ENCODE measurements around the gene SLC35D2.
A peak's percentile ranks its signal among the peaks of the same experiment; 100 is the strongest.
"Not testable (repeated sequence)": the region's sequence is repeated elsewhere in the genome, so short reads cannot be mapped to it uniquely, and the experiment has no call there.

Gene SLC35D2

GRCh38 chr9:96400132-96400910 is 16.8 kb upstream of the SLC35D2 start:
- DNase-seq (ENCODE audit: low read depth), result no peak

GRCh38 chr9:96399325-96399633 is 15.8 kb upstream of the SLC35D2 start:
- no peak for DNase-seq (ENCODE audit: low read depth)

- DNase-seq (ENCODE audit: low read depth), result peak; percentile 8
These were observed 15.2 kb upstream of the SLC35D2 start for GRCh38 chr9:96398582-96399324.

GRCh38 chr9:96395964-96396363 is 12.5 kb upstream of the SLC35D2 start:
- no peak for DNase-seq (ENCODE audit: low read depth)

- no peak for DNase-seq (ENCODE audit: low read depth)
These were observed 11.5 kb upstream of the SLC35D2 start for GRCh38 chr9:96394832-96395496.

- DNase-seq (ENCODE audit: low read depth), result no peak
These were observed 8.8 kb upstream of the SLC35D2 start for GRCh38 chr9:96392263-96392662.

GRCh38 chr9:96391021-96391765 is 7.7 kb upstream of the SLC35D2 start:
- peak; percentile 37 for DNase-seq (ENCODE audit: low read depth)

- DNase-seq (ENCODE audit: low read depth), result no peak
These were observed 4.6 kb upstream of the SLC35D2 start for GRCh38 chr9:96388144-96388543.

GRCh38 chr9:96386157-96386556 is 2.6 kb upstream of the SLC35D2 start:
- no peak for DNase-seq (ENCODE audit: low read depth)

GRCh38 chr9:96382839-96383164 is 709 bp downstream of the SLC35D2 start:
- no peak for DNase-seq (ENCODE audit: low read depth)

GRCh38 chr9:96382175-96382574 is 1.3 kb downstream of the SLC35D2 start:
- no peak for DNase-seq (ENCODE audit: low read depth)

GRCh38 chr9:96381696-96382095 is 1.8 kb downstream of the SLC35D2 start:
- no peak for DNase-seq (ENCODE audit: low read depth)

- DNase-seq (ENCODE audit: low read depth), result no peak
These were observed 2.4 kb downstream of the SLC35D2 start for GRCh38 chr9:96381125-96381524.

GRCh38 chr9:96379461-96379860 is 4.0 kb downstream of the SLC35D2 start:
- DNase-seq (ENCODE audit: low read depth), result no peak

GRCh38 chr9:96378187-96378586 is 5.3 kb downstream of the SLC35D2 start:
- no peak for DNase-seq (ENCODE audit: low read depth)

GRCh38 chr9:96376891-96377874 is 6.3 kb downstream of the SLC35D2 start:
- DNase-seq (ENCODE audit: low read depth), result peak; percentile 40

GRCh38 chr9:96375507-96375906 is 8.0 kb downstream of the SLC35D2 start:
- DNase-seq (ENCODE audit: low read depth), result not testable (repeated sequence)

- DNase-seq (ENCODE audit: low read depth), result no peak
These were observed 15.6 kb downstream of the SLC35D2 start for GRCh38 chr9:96367943-96368342.

- peak; percentile 34 for DNase-seq (ENCODE audit: low read depth)
These were observed 20.1 kb downstream of the SLC35D2 start for GRCh38 chr9:96363175-96363967.

GRCh38 chr9:96362119-96362518 is 21.4 kb downstream of the SLC35D2 start:
- not testable (repeated sequence) for DNase-seq (ENCODE audit: low read depth)

Measured in amniotic epithelial cell (primary cell).